Erythroblast (primary cell): ENCODE data around the gene LIN7B.

ENCODE experiments used
- GATA1 ChIP-seq: IDR thresholded peaks from 2 replicates; pipeline ENCODE4 v1.6.1; 2011; ENCODE audit warnings: low read depth, mild to moderate bottlenecking, control low read depth, low read length, moderate library complexity
- POLR2A ChIP-seq: IDR thresholded peaks from 2 replicates; pipeline ENCODE4 v1.6.1; 2011; ENCODE audit warnings: mild to moderate bottlenecking, low read length

GRCh38 chr19:49152119-49152550, 38.0 kb downstream of the LIN7B start:
- no peak for TF ChIP-seq POLR2A
- TF ChIP-seq GATA1 = no peak
